Testis (tissue), 3 donors: Measurements from ENCODE around the gene MAGOHB. TPM values are rescaled to one million over a fixed set of nuclear protein-coding genes. Genes with fewer than 3 reads are reported as not detected.

Source experiments
- DNase-seq: peaks from one replicate; pipeline ENCODE4 v3.0.0-alpha.2; 2019
- H3K27ac ChIP-seq, 2 donors: fragments of 200-600 bp; sonication (generic); one replicate each; pipeline ENCODE4 v1.5.1; 2019
- H3K27me3 ChIP-seq: fragments of 200-600 bp; sonication (generic); one replicate; pipeline ENCODE4 v1.5.1; 2019
- H3K36me3 ChIP-seq: fragments of 200-600 bp; sonication (generic); one replicate; pipeline ENCODE4 v1.5.1; 2017; ENCODE audit warnings: low read depth; ENCODE audit errors: missing control alignments
- H3K4me1 ChIP-seq: fragments of 200-600 bp; sonication (generic); one replicate; pipeline ENCODE4 v1.5.1; 2019
- H3K4me3 ChIP-seq, 2 donors: fragments of 200-600 bp; sonication (generic); one replicate each; pipeline ENCODE4 v1.5.1; 2017 to 2019
- H3K9me3 ChIP-seq: fragments of 200-600 bp; sonication (generic); one replicate; pipeline ENCODE4 v1.5.1; 2017
- POLR2A ChIP-seq: fragments of 450-650 bp; IDR thresholded peaks from one replicate; pipeline ENCODE4 v1.6.1; 2017; ENCODE audit warnings: antibody characterized with exemption, mild to moderate bottlenecking, moderate library complexity
- WGBS, 2 donors: methylation state at CpG; one replicate each; pipeline ENCODE4 v1.1.5; 2018; 5-methylcytosine and 5-hydroxymethylcytosine counted together
- intact Hi-C: fragments of 100-400 bp; cut with DNase I; formaldehyde crosslinking; loops from one replicate; pipeline ENCODE4 v1.15.1; 2023; ENCODE audit warnings: low total_unique reads
- polyA plus RNA-seq: library from polyadenylated mRNA; stranded (reverse); fragments of 350-450 nt; fragmentation: Illumina TruSeq; extraction: RNeasy Lipid Tissue Mini Kit (QIAGEN cat#74804); gene quantifications from one replicate; pipeline ENCODE4 v1.2.3, GENCODE V29; 2014; ENCODE audit warnings: low read depth, low replicate concordance; ENCODE audit not compliant: insufficient read depth
- total RNA-seq, 2 donors: library from RNA; depleted of rRNA; stranded (reverse); fragments of >200 nt; gene quantifications; one replicate each; pipeline ENCODE4 v1.2.3, GENCODE V29; 2016
- TF ChIP-seq, protein P1 (sequence below), 3 experiments: fragments of 450-650 bp in 2 of 3; fragments of 200-600 bp in 1 of 3; sonication (generic) in 1 of 3; IDR thresholded peaks; one replicate each; pipeline ENCODE4 v1.5.1; 2016 to 2019; ENCODE audit warnings: antibody characterized with exemption in 3 of 3, mild to moderate bottlenecking in 2 of 3, moderate library complexity in 1 of 3

The MAGOHB gene
- total and polyA plus RNA-seq, 3 donors from 2014 or later, result 16.1 to 20.5 (median 16.7) TPM

DNA sequence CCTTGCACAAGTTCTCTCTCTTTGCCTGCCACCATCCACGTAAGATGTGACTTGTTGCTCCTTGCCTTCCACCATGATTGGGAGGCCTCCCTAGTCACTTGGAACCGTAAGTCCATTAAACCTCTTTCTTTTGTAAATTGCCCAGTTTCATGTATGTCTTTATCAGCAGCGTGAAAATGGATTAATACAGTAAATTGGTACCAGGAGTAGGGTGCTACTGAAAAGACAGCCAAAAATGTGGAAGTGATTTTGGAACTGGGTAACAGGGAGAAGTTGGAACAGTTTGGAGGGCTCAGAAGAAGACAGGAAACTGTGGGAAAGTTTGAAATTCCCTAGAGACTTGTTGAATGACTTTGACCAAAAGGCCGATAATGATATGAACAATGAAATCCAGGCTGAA, 32.5 kb upstream of the MAGOHB start:
- Histone ChIP-seq H3K27me3 (no peaks in the 10 kb centered on the region), H3K9me3 (no peaks in the 10 kb centered on the region), H3K4me1 (no peaks in the 10 kb centered on the region), H3K36me3 (no peaks in the 10 kb centered on the region), H3K27ac (no peak overlapping the region), H3K4me3 (no peak overlapping the region)
- TF ChIP-seq POLR2A, result no peak
- TF ChIP-seq, protein P1, sequence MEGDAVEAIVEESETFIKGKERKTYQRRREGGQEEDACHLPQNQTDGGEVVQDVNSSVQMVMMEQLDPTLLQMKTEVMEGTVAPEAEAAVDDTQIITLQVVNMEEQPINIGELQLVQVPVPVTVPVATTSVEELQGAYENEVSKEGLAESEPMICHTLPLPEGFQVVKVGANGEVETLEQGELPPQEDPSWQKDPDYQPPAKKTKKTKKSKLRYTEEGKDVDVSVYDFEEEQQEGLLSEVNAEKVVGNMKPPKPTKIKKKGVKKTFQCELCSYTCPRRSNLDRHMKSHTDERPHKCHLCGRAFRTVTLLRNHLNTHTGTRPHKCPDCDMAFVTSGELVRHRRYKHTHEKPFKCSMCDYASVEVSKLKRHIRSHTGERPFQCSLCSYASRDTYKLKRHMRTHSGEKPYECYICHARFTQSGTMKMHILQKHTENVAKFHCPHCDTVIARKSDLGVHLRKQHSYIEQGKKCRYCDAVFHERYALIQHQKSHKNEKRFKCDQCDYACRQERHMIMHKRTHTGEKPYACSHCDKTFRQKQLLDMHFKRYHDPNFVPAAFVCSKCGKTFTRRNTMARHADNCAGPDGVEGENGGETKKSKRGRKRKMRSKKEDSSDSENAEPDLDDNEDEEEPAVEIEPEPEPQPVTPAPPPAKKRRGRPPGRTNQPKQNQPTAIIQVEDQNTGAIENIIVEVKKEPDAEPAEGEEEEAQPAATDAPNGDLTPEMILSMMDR (IDR thresholded peaks at IDR 0.05), result no peak
- 43 to 45% methylated on average over 4 of the region's 4 CpGs for WGBS, 2 donors
- intact Hi-C loops, result no loop called here
- DNase-seq, result no peak

DNA sequence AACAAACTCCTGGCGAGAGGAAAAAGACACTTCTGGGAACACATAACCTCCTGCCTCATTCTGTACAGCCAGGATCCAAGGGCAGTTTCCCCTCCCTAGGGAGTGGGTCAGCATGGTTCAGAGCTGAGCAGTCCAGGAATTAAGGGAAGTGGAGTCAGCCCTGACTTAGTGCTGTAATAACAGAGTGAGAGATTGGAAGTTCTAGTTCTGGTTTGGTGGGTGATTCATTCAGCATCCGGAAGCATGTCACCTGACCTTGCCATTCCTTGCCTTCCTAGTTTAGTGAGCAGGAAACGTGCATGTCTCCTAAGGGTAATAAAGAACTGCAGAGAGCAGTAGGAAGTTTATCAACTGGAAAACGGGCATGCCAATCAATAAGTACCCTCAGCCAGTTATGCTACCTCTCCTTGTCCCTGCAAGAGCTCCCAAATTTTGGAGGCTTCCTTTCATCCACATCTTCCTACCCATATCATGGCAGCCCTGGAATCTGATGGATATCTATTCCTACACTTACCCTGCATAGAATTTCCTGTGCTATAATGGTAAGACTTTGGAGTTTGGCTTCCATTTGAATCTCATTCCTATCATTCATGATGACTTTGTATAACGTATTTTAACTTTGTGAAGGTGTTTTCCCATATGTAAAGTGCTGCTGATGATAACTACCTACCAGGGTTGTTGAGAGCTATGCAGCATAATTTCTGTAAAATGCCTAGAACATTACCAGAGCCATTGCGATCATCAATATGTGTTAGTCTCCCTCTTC, 28.5 kb upstream of the MAGOHB start:
- no peak for DNase-seq
- Histone ChIP-seq H3K27me3 (no peaks in the 10 kb centered on the region), H3K4me3 (no peak overlapping the region), H3K36me3 (no peaks in the 10 kb centered on the region), H3K27ac (no peak overlapping the region), H3K9me3 (no peaks in the 10 kb centered on the region), H3K4me1 (no peaks in the 10 kb centered on the region)
- intact Hi-C loops, result no loop called here
- 73 to 80% methylated on average over 6 of the region's 6 CpGs for WGBS, 2 donors
- no peak for TF ChIP-seq POLR2A
- TF ChIP-seq, protein P1 (IDR thresholded peaks at IDR 0.05), result no peak

GRCh38 chr12:10638728-10639127, 25.3 kb upstream of the MAGOHB start:
- no peaks in the 10 kb centered on the region for H3K4me1 ChIP-seq
- H3K27ac ChIP-seq, result no peak overlapping the region
- 75 to 93% methylated on average over 1 of the region's 1 CpG for WGBS, 2 donors
- no peaks in the 10 kb centered on the region for H3K36me3 ChIP-seq
- intact Hi-C loops, result no loop called here
- H3K9me3 ChIP-seq, result no peaks in the 10 kb centered on the region
- TF ChIP-seq, protein P1 (IDR thresholded peaks at IDR 0.05), result no peak
- no peak for TF ChIP-seq POLR2A
- no peaks in the 10 kb centered on the region for H3K27me3 ChIP-seq
- no peak overlapping the region for H3K4me3 ChIP-seq
- DNase-seq, result no peak

- H3K36me3 ChIP-seq, result no peaks in the 10 kb centered on the region
- intact Hi-C loops, result no loop called here
- H3K27me3 ChIP-seq, result no peaks in the 10 kb centered on the region
- no peak for DNase-seq
- no peaks in the 10 kb centered on the region for H3K9me3 ChIP-seq
- WGBS, 2 donors, result 75 to 81% methylated on average over 6 of the region's 6 CpGs
- H3K27ac ChIP-seq, result no peak overlapping the region
- H3K4me1 ChIP-seq, result no peaks in the 10 kb centered on the region
- H3K4me3 ChIP-seq, result no peak overlapping the region
- no peak for TF ChIP-seq POLR2A
- TF ChIP-seq, protein P1 (IDR thresholded peaks at IDR 0.05), result no peak
These were observed 23.2 kb upstream of the MAGOHB start for GRCh38 chr12:10636611-10637010.

DNA sequence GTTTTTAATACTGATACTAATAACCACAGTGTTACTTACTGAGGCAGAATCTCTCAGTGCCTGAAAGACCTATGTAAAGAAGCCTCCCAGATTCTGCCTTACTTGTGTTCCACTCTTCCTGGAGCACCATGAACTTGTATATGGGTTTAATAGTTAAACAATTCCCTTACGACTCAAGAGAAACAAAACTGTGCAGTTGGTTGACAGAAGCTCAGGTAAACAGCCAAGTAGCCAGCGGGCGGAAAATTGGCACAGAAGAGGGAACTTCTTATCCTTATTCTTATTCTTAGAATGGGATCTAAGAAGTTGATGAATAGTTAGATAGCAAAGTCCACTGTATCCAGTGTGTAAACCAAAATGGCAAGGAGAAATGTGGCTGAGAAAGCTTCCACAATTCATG, 22.7 kb upstream of the MAGOHB start:
- intact Hi-C loops, result no loop called here
- Histone ChIP-seq H3K4me1 (no peaks in the 10 kb centered on the region), H3K9me3 (no peaks in the 10 kb centered on the region), H3K27me3 (no peaks in the 10 kb centered on the region), H3K36me3 (no peaks in the 10 kb centered on the region), H3K4me3 (no peak overlapping the region), H3K27ac (no peak overlapping the region)
- WGBS, 2 donors, result 89 to 92% methylated on average over 3 of the region's 3 CpGs
- TF ChIP-seq, protein P1 (IDR thresholded peaks at IDR 0.05), result no peak
- no peak for TF ChIP-seq POLR2A
- no peak for DNase-seq
